Epithelial cell of proximal tubule (primary cell): ENCODE data around the gene ADCY1. TPM values are rescaled to one million over a fixed set of nuclear protein-coding genes. Genes with fewer than 3 reads are reported as not detected.
A peak's percentile ranks its signal among the peaks of the same experiment; 100 is the strongest.
"Not testable (repeated sequence)": the region's sequence is repeated elsewhere in the genome, so short reads cannot be mapped to it uniquely, and the experiment has no call there.

Experiments
- DNase-seq: peaks from one replicate; pipeline ENCODE4 v3.0.0-alpha.2; 2011; ENCODE audit warnings: low read depth
- H3K4me3 ChIP-seq: 2 replicates; pipeline ENCODE4 v1.5.1; 2011; ENCODE audit warnings: low read depth, mild to moderate bottlenecking, low read length
- CTCF ChIP-seq: conservative IDR thresholded peaks from 2 replicates; pipeline ENCODE4 v1.5.1; 2012; ENCODE audit warnings: low read depth, mild to moderate bottlenecking, low read length
- total RNA-seq: library from RNA; depleted of rRNA; stranded (reverse); fragments of >200 nt; gene quantifications from 2 replicates; pipeline ENCODE4 v1.2.3, GENCODE V29; 2015

ADCY1 gene
- total RNA-seq = 0.51 and 1.2 TPM in 2 replicates

GRCh38 chr7:45573661-45574415 is at the start of gene ADCY1:
TSS of gene ADCY1 (plus strand) at chr7:45574368. CDS start at chr7:45574544, 176 bp downstream.
- H3K4me3 ChIP-seq = peak within 1 kb of the TSS; percentile 16
- no peak for TF ChIP-seq CTCF
- DNase-seq = no peak

GRCh38 chr7:45524445-45524844 is 49.7 kb upstream of the ADCY1 start:
- no peak for DNase-seq
- TF ChIP-seq CTCF = no peak
- no peak overlapping the region for H3K4me3 ChIP-seq

- TF ChIP-seq CTCF = no peak
- H3K4me3 ChIP-seq = no peak overlapping the region
- no peak for DNase-seq
Observed at GRCh38 chr7:45525057-45525456, 49.1 kb upstream of the ADCY1 start.

- no peak for TF ChIP-seq CTCF
- no peak overlapping the region for H3K4me3 ChIP-seq
- DNase-seq = no peak
Observed at GRCh38 chr7:45543473-45543872, 30.7 kb upstream of the ADCY1 start.

GRCh38 chr7:45545105-45545710 is 29.0 kb upstream of the ADCY1 start:
- not testable (repeated sequence) for H3K4me3 ChIP-seq, DNase-seq

- not testable (repeated sequence) for DNase-seq, H3K4me3 ChIP-seq
Observed at GRCh38 chr7:45548917-45549316, 25.3 kb upstream of the ADCY1 start.

GRCh38 chr7:45563401-45563800 is 10.8 kb upstream of the ADCY1 start:
- no peak for TF ChIP-seq CTCF
- DNase-seq = no peak
- H3K4me3 ChIP-seq = no peak overlapping the region

GRCh38 chr7:45563941-45564461 is 10.2 kb upstream of the ADCY1 start:
- no peak overlapping the region for H3K4me3 ChIP-seq
- no peak for TF ChIP-seq CTCF
- no peak for DNase-seq
